GM19438 (cell line): Measurements from ENCODE around the gene IDH3G.

ENCODE experiments used
- ATAC-seq: cut with Tn5 transposase; IDR thresholded peaks from one replicate; pipeline ENCODE4 v1.9.1; 2021; ENCODE audit warnings: low read depth; ENCODE audit not compliant: unreplicated experiment

Gene IDH3G

DNA sequence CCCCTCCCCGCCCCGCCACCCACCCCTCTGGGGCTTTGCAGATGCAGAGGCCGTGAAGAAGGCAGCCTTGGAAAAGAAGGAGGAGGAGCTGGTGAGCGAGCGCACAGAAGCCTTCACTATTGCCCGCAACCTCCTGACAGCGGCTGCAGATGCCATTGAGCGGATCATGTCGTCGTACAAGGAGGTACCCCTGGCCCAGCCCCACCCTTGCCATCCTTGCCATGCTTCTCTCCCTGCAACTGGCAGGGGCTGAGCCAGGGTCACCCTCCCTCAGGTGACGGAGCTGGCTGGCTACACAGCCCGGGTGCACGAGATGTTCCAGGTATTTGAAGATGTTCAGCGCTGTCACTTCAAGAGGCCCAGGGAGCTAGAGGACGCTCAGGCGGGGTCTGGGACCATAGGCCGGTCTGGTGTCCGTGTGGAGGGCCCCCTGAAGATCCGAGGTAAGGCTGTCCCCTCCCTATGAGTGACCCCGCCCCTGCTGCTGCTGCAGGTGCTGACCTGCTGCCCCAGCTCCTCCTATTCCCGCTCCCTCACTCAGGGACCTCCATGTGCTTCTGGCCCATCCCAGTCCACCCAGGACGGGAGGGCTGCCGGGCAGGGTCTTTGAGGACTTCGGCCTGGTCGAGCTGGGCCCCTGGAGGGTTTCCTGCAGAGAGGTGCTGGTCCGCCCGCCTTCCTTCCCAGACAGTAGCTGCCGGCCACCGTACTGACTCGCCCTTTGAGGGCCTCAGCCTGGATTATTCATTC lies 57.9 kb downstream of the IDH3G start:
- no peak for ATAC-seq
